GM12873 (cell line): Measurements from ENCODE around the gene FHDC1.

Experiments used
- CTCF ChIP-seq: IDR thresholded peaks from 2 replicates; pipeline ENCODE4 v1.5.1; 2012; ENCODE audit warnings: low read depth, mild to moderate bottlenecking, moderate library complexity, low read length, control low read depth; ENCODE audit not compliant: insufficient read depth; ENCODE audit errors: missing control alignments

FHDC1 gene

GRCh38 chr4:152950402-152951274, 14.5 kb downstream of the FHDC1 start:
- no peak for TF ChIP-seq CTCF

GRCh38 chr4:152951348-152951747, 15.2 kb downstream of the FHDC1 start:
- TF ChIP-seq CTCF: no peak

- TF ChIP-seq CTCF: no peak
Measured at GRCh38 chr4:152953514-152953913, 17.4 kb downstream of the FHDC1 start.

GRCh38 chr4:152954741-152955140, 18.6 kb downstream of the FHDC1 start:
- TF ChIP-seq CTCF: no peak

- TF ChIP-seq CTCF: no peak
Measured at GRCh38 chr4:152956147-152956546, 20.0 kb downstream of the FHDC1 start.

GRCh38 chr4:152956650-152957436, 20.7 kb downstream of the FHDC1 start:
- TF ChIP-seq CTCF: no peak
